HCT116 (cell line): Measurements from ENCODE around the gene SMTN. TPM values are rescaled to one million over a fixed set of nuclear protein-coding genes. Genes with fewer than 3 reads are reported as not detected.

Experiments used
- ATAC-seq: fragments of 200-7000 bp; cut with Tn5 transposase; 2 replicates; pipeline ENCODE4 v1.9.1; 2020; ENCODE audit warnings: mild to moderate bottlenecking, moderate library complexity
- BruUV-seq: library from RNA; stranded (reverse); fragments of 400-500 nt; replicated peaks from 2 replicates; lab custom pipeline; 2021; lab: Mats Ljungman, UMichigan
- CTCF ChIA-PET: fragments of 300-600 bp; sonication (Branson Sonifier 250); formaldehyde crosslinking; loops from one replicate; lab custom pipeline; 2021; ENCODE audit warnings: antibody characterized with exemption; lab: Charles Lee
- POLR2A ChIA-PET: fragments of 300-600, 350-600 bp; sonication (Branson Sonifier 250); formaldehyde crosslinking; loops from one replicate; lab custom pipeline; 2021; ENCODE audit warnings: antibody characterized with exemption; lab: Charles Lee
- RAD21 ChIA-PET, 2 experiments: fragments of 300-600 bp; sonication (Branson Sonifier 250); formaldehyde crosslinking; loops; one replicate each; lab custom pipeline; 2023; ENCODE audit warnings: low total read pairs in 2 of 2; ENCODE audit not compliant: uncharacterized antibody in 2 of 2, unreplicated experiment in 2 of 2, low non-redundant PET in 1 of 2; lab: Charles Lee
- DNase-seq: peaks from one replicate; pipeline ENCODE4 v3.0.0-alpha.2; 2010; ENCODE audit warnings: low read depth, low spot score
- H2AFZ ChIP-seq: fragments of 200-600 bp; shearing (Covaris generic), sonication (generic); 2 replicates; pipeline ENCODE4 v1.6.1; 2017; ENCODE audit warnings: low read depth, mixed run types, mixed read lengths, antibody characterized with exemption, low read length; ENCODE audit not compliant: poor library complexity, severe bottlenecking
- H3K27ac ChIP-seq: 2 replicates; pipeline ENCODE4 v1.5.1; 2012; ENCODE audit warnings: low read depth, low read length
- H3K27me3 ChIP-seq: fragments of 200-600 bp; sonication (generic); 2 replicates; pipeline ENCODE4 v1.6.1; 2016; ENCODE audit warnings: mixed run types, low read length, mixed read lengths; ENCODE audit not compliant: insufficient read depth
- H3K36me3 ChIP-seq, 2 experiments: fragments of 200-500 bp in 1 of 2; fragments of 200-600 bp in 1 of 2; sonication (Bioruptor generic) in 1 of 2; sonication (generic) in 1 of 2; 2 replicates each; pipeline versions ENCODE4 v1.5.1 to v1.6.1; 2014 to 2016; ENCODE audit warnings: low read length in 2 of 2, inconsistent platforms in 1 of 2, mixed read lengths in 1 of 2, mixed run types in 1 of 2; ENCODE audit not compliant: insufficient read depth in 2 of 2, control insufficient read depth in 1 of 2
- H3K4me1 ChIP-seq, 2 experiments: fragments of 200-600 bp in 1 of 2; sonication (generic) in 1 of 2; 2 replicates each; pipeline versions ENCODE4 v1.5.1 to v1.6.1; 2012 to 2017; ENCODE audit warnings: low read length in 2 of 2, inconsistent platforms in 1 of 2, mild to moderate bottlenecking in 1 of 2, mixed read lengths in 1 of 2, mixed run types in 1 of 2, moderate library complexity in 1 of 2; ENCODE audit not compliant: insufficient read depth in 2 of 2, control insufficient read depth in 1 of 2
- H3K4me2 ChIP-seq: fragments of 200-600 bp; sonication (generic); 2 replicates; pipeline ENCODE4 v1.6.1; 2017; ENCODE audit warnings: mixed run types, low read length, mixed read lengths
- H3K4me3 ChIP-seq, 2 experiments: fragments of 200-600 bp in 1 of 2; sonication (generic) in 1 of 2; replicated peaks in 1 of 2; 2 replicates each; pipeline ENCODE4 v1.5.1; 2011 to 2016; ENCODE audit warnings: low read length in 2 of 2, control low read depth in 1 of 2, low read depth in 1 of 2, mild to moderate bottlenecking in 1 of 2, mixed read lengths in 1 of 2, mixed run types in 1 of 2
- H3K79me2 ChIP-seq: fragments of 200-600 bp; sonication (generic); 2 replicates; pipeline ENCODE4 v1.6.1; 2017; ENCODE audit warnings: mild to moderate bottlenecking, mixed run types, low read length, moderate library complexity, mixed read lengths; ENCODE audit not compliant: insufficient read depth
- H3K9ac ChIP-seq: fragments of 200-600 bp; sonication (generic); 2 replicates; pipeline ENCODE4 v1.6.1; 2016; ENCODE audit warnings: low read length, mixed read lengths
- H3K9me2 ChIP-seq: fragments of 200-600 bp; sonication (generic), shearing (Covaris generic); 2 replicates; pipeline ENCODE4 v1.6.1; 2017; ENCODE audit warnings: mixed run types, mild to moderate bottlenecking, moderate library complexity; ENCODE audit not compliant: insufficient read depth
- H3K9me3 ChIP-seq, 2 experiments: fragments of 200-500 bp in 1 of 2; fragments of 200-600 bp in 1 of 2; sonication (Bioruptor generic) in 1 of 2; sonication (generic) in 1 of 2; 2 replicates each; pipeline ENCODE4 v1.6.1; 2014 to 2017; ENCODE audit warnings: low read length in 2 of 2, mixed read lengths in 2 of 2, inconsistent platforms in 1 of 2, low read depth in 1 of 2, mild to moderate bottlenecking in 1 of 2, mixed run types in 1 of 2, moderate library complexity in 1 of 2; ENCODE audit not compliant: control insufficient read depth in 1 of 2, insufficient read depth in 1 of 2
- H4K20me1 ChIP-seq: fragments of 200-600 bp; sonication (generic), shearing (Covaris generic); 2 replicates; pipeline ENCODE4 v1.6.1; 2017; ENCODE audit warnings: mixed run types, mild to moderate bottlenecking, moderate library complexity; ENCODE audit not compliant: insufficient read depth
- REST ChIP-seq: IDR thresholded peaks from 2 replicates; pipeline ENCODE4 v1.6.1; 2012; ENCODE audit warnings: low read depth
- ZNF274 ChIP-seq: fragments of 200-500 bp; sonication (Bioruptor generic); IDR thresholded peaks from 2 replicates; pipeline ENCODE4 v1.6.1; 2014; ENCODE audit warnings: mild to moderate bottlenecking, low read depth, low read length, inconsistent platforms
- intact Hi-C: fragments of 100-400 bp; cut with micrococcal nuclease; formaldehyde crosslinking; loops from 2 replicates; pipeline ENCODE4 v1.10.0; 2022
- total RNA-seq: library from RNA; stranded (reverse); gene quantifications from one replicate; pipeline ENCODE4 v1.2.1, GENCODE V29; 2021; ENCODE audit not compliant: unreplicated experiment

The SMTN gene
- total RNA-seq, 1 experiment from 2014 or later = 148 TPM

- Histone ChIP-seq H3K9me3 (no peaks in the 10 kb centered on the region), H2AFZ (peak overlapping the region; percentile 95), H3K9ac (no peak overlapping the region), H3K27ac (no peak overlapping the region), H3K36me3 (no peaks in the 10 kb centered on the region), H3K79me2 (no peaks in the 10 kb centered on the region), H3K27me3 (no peaks in the 10 kb centered on the region), H4K20me1 (no peaks in the 10 kb centered on the region), H3K4me3 (no peak overlapping the region), H3K4me1 (peaks cover 0 to 17% of the 10 kb centered on the region in 2 experiments; a peak in 2 of 4 replicates), H3K9me2 (no peaks in the 10 kb centered on the region), H3K4me2 (no peak overlapping the region)
- ChIA-PET CTCF (interaction anchor here (0.9 to 3.8 kb wide), 4 partner anchors 40 to 65 kb away, joined by 3 to 57 read pairs (median 4); partner anchors contain the start of genes LIMK2 and SELENOM), POLR2A (no interaction called here), RAD21 (interaction anchor here (1.5 to 2.0 kb wide), 2 partner anchors 41 kb away, joined by 6 to 8 read pairs; partner anchors contain the start of gene SELENOM (in 2 of the 2))
- no peak for DNase-seq
- ATAC-seq = peak; percentile 12; the same call in 1 of the 2 replicates
- BruUV-seq = no TSS peak
- intact Hi-C loops = no loop called here
- TF ChIP-seq ZNF274 (no peak), REST (no peak)
These were observed 67.4 kb downstream of the SMTN start for GRCh38 chr22:31148488-31148887.
